IPS DF 19.7 (cell line): ENCODE results near the gene OAS1.
"Not testable (repeated sequence)": the region's sequence is repeated elsewhere in the genome, so short reads cannot be mapped to it uniquely, and the experiment has no call there.

Experiments used
- DNase-seq: peaks from one replicate; pipeline ENCODE4 v3.0.0-alpha.2; 2013; ENCODE audit warnings: low read depth, low spot score

OAS1 gene

DNA sequence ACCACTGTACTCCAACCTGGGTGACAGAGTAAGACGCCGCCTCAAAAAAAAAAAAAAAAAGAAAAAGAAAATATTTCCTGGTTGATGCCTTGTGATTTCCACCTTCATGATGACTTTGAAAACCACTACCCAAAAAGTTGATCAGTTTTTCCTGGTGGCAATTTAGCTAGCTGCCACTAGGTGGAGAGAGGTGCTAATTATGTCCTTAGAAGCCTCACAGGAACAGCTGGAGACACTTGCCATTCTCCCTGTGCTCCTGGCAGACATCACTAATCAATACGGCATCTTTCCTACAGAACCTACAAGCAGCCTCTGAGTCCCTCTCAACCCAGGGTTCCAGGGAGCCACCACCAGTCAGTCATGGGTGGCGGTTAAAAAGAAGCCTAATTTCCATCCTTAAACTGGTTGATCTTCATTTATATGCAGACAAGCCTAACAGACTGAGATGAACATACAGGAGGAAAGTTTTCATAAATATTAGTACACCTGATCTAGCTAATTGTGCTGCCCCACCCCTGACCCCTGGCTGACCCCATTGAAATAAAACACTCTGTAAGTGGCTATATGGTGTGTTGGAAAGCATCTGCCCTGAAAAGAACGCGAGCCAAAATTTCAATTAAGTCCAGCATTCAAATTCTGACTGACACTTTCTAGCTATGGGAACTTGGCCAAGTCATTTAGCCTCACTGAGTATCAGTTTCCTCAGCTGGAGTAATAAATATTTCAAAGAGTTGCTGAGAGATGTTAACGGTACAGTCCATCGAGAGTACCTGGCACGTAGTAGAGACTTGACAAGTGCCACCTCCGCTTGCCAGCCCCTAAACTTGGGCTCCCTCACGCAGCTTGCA, 6.2 kb upstream of the OAS1 start:
- DNase-seq = peak; percentile 82

DNA sequence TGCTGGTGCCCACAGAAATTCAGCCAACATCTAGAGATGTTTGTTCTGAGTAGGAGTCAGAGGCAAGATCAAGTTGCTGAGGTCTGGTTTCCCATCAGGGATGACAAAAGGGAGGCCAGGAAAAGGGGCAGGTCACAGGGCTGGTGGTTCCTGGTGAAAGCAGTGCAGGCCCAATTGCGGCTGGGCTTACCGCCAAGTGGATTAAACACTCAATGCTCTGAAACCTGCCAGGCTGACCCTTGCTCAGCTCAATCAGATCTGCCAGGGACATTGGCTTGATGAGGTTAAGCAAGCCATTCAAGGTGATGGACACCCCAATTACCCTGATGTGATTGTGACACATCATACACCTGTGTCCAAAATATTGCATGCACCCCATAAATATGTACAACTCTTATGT, 5.5 kb upstream of the OAS1 start:
- no peak for DNase-seq

DNA sequence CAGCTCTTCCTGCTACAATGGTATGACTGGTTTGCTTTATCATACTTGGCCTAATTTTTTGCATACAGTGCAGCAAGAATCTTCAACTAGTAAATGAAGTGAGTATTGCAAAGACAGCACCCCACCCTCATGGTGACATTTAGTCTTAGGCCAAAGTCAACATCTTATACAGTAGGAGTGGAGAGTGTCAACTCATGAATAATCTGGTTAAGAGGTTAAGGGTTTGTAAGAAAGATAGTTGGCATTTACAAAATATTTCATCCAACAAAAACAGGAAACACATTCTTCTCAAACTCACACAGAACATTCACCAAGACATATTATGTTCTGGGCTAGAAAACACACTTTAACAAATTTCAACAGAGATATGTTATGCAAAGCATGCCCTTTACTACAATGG, 2.2 kb upstream of the OAS1 start:
- no peak for DNase-seq

DNA sequence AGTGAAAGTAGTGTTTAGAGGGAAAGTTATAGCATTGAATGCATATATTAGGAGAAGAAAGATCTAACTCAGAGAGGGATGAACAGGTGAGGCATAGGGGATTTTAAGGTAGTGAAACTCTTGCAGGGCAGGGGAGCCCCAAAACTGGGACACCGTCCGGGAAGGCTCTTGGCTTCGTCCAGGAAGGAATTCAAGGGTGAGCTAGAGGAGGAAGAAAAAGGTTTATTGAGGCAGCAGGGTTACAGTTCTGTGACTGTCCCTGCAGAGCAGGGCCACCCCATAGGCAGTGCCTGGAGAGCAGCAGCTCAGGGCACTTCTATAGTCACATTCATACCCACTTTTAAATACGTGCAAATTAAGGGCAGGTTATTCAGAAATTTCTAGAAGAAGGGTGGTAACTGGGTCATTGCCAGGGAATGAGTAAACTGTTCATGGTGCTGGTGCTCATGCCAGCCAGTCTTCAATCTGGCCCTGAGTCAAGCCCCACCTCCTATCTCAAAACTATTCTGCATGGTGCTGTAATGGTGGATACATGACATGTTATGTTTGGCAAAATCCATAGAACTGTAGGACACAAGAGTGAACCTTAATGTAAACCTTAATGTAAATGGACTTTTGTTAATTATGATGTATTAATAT, 1.2 kb upstream of the OAS1 start:
- no peak for DNase-seq

DNA sequence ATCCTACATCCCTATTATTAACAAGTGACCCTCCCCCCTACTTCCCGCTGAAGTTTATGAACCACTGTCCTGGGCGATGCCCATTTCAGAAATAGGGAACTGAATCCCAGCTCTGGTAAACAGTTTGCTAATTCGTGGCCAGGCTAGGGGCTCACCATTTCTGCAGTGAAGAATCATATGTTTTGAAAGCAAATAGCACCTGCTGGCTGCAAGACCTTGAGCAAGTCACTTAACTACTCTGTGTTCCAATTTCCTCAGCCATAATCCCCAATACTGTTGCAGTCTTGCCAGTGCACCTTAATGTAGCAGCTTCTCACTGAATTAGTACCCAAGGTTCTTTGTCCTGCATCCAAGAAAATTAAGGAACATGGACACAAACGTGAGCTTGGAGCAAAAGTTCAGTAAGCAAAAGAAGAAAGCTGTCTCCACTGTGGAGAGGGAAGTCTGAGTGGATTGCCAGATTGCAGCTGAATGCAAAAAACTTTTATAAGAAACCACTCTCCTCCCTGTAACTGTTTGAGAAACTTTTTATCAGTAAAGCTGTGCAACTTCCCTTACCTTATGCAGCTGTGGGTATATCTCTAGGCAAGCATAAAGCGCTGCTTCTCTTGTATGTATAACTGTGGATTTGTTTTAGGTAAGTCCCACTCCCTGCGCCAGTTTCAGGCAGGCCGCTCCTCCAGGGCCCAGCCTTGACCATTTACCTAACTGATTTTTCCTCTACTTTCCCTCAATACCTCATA, 824 bp downstream of the OAS1 start:
- DNase-seq = no peak

DNA sequence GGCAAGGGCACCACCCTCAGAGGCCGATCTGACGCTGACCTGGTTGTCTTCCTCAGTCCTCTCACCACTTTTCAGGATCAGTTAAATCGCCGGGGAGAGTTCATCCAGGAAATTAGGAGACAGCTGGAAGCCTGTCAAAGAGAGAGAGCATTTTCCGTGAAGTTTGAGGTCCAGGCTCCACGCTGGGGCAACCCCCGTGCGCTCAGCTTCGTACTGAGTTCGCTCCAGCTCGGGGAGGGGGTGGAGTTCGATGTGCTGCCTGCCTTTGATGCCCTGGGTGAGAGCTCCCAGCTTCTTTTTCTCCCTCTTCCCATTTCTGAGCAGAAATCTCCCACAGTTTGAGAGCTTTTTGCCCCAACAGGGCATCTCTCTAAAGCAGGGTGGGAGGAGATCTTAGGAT, 1.8 kb downstream of the OAS1 start:
- no peak for DNase-seq

DNA sequence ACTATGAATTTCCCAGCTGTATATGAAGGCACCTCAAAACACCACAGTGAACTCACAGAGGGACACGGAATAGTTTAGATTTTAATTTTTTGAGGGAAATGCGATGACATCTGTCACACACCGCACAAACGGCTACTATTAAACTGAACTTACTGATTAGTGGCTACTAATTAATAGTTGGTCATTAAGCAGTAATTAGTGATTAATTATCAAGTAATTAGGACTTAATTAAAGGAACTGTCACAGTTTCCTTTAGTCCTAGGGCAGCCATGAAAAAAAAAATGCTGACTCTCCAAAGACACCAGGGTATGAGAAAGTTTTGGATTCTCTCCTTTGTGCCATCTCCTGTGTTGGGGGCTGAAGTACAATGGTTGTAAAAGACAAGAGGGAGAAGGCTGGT, 2.9 kb downstream of the OAS1 start:
- no peak for DNase-seq

DNA sequence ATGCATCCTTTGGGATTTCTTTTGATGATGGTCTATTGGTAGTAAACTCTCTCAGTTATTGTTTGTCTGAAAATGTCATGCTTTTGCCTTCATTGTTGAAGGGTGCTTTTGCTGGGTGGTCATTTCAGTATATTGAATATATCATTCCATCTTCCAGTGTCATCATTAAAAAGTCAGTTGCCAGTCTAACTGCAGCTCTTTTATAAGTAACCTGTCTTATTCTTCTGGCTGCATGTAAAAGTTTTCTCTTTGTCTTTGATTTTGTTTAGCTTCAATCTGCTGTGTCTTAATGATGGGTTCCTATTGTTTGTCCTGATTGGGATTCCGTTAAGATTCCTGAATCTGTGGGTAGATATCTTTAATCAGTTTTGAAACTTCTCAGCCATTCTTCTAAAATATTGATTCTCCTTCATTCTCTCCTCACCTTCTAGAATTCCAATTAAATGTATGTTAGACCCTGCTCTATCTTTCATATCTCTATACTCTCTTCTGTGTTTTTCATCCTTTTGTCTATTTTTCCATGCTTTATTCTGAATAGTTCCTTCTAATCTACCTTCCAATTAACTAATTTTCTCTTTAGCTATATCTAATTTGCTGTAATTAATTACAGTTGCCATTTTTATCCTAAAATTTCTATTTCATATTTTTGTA, 6.4 kb downstream of the OAS1 start:
- no peak for DNase-seq

DNA sequence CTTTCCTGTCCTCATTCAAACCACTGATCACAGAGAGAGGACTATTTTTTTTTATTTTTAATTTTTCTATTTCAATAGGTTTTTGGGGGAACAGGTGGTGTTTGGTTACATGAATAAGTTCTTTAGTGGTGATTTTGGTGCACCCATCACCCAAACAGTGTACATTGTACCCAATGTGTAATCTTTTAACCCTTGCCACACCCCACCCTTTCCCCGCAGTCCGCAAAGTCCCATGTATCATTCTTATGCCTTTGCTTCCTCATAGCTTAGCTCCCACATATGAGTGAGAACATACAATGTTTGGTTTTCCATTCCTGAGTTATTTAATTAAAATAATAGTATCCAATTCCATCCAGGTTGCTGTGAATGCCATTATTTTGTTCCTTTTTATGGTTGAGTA, 7.1 kb downstream of the OAS1 start:
- DNase-seq = not testable (repeated sequence)

DNA sequence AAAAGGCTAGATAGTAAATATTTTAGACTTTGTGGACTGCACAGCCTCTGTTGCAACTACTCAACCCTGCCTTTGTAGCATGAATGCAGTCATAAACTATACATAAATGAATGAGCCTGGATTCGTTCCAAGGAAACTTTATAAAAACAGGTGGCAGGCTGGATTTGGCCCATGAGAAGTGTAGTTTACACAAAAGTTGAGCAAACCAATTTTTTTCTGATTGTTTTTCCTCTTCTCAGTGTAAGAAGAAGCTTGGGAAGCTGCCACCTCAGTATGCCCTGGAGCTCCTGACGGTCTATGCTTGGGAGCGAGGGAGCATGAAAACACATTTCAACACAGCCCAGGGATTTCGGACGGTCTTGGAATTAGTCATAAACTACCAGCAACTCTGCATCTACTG, 9.5 kb downstream of the OAS1 start:
- no peak for DNase-seq

DNA sequence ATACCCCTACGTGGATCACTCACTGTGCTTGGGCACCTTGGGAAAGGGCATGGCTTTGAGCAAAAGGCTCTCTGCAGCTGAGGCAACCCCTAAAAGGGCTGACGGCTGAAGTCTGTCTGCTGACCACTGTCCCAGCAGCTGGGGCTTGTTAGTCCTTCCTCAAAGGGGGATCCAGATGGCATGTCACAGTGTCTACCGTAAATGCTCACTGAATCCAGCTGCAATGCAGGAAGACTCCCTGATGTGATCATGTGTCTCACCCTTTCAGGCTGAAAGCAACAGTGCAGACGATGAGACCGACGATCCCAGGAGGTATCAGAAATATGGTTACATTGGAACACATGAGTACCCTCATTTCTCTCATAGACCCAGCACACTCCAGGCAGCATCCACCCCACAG, 12.4 kb downstream of the OAS1 start:
- DNase-seq = no peak

DNA sequence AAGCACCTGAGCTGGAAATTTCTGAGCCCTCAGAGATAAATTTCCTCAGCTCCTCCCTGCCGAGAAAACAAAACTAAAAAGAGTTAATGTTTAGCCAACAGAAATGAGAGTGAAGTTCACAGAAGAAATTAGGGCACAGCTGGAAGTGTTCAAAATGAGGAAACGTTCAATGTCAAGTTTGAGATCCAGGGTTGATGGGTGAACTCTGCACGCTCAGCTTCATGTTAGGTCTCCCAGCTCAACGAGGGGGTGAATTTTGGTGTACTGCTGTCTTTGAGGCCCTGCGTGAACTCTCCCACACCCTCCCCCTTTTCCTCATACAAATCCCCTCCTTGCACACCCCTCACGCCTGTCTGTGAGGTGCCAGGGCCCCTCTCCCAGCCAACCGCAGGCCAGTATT, 18.2 kb downstream of the OAS1 start:
- no peak for DNase-seq

DNA sequence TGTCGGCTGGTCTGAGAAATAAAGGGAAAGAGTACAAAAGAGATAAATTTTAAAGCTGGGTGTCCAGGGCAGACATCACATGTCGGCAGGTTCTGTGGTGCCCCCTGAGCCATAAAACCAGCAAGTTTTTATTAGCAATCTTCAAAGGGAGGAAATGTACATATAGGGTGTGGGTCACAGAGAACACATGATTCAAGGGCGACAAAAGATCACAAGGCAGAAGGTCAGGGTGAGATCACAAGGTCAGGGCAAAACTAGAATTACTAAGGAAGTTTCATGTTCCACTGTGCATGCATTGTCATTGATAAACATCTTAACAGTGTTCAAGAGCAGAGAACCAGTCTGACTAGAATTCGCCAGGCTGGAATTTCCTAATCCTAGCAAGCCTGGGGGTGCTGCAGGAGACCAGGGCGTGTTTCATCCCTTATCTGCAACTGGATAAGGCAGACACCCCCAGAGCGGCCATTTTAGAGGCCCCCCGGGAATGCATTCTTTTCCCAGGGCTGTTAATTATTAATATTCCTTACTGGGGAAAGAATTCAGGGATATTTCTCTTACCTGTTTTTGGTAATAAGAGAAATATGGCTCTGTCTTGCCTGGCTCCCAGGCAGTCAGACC, 19.8 kb downstream of the OAS1 start:
- not testable (repeated sequence) for DNase-seq

DNA sequence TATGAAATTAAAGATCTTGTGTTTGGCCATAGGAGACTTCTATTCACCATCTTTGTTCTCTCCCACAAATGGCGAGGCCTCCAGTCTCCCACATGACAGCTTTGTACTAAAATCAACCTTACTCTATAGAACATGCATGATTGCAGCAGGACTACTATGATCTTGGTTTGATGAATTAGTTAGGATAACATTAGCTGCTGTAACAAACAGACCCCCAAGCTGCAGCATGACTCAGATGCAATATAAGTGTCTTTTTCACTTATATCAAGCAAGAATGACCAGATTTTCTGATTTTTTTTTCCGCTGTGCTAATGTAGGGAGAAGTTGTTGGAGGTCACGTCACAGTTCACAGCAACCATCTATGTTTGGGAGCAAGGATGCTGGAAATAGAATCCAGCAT, 20.7 kb downstream of the OAS1 start:
- DNase-seq = no peak

DNA sequence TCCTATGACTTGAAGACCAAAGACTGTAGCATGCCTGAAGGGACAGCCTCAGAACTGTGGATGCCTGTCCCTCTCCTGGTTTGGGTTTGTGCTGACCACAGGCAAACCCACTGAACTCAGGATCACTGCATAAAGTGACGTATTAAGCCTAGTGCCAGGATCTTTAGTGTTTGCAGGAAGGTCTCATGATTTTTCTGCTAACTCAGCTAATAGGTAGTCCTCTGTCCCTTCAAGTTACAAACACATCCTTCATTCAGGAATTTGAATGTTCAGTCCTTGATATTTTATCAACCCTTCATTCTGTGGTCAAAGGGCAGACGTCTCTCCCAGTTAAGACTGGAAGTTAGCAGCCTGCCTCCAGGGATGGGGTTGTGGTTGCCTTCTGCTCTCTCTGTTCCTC, 21.2 kb downstream of the OAS1 start:
- no peak for DNase-seq

DNA sequence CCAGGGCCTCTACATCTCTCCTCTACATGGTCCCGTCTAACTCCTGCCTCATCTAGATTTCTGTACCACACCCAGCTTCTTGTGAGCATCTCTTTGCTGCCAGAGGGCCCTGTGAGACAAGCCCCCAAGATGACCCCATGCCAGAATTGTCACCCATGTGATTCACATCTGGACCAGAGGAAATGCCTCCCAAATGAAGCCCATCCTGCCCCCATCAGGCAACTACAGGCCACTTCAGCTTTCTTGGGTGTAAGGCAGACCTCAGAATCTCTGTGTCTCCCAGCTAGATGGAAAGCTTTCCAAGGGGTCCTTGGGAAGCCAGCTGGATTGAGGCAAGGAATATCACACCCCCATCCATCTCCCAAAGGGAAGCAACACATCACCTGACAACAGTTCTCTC, 22.2 kb downstream of the OAS1 start:
- DNase-seq = no peak

DNA sequence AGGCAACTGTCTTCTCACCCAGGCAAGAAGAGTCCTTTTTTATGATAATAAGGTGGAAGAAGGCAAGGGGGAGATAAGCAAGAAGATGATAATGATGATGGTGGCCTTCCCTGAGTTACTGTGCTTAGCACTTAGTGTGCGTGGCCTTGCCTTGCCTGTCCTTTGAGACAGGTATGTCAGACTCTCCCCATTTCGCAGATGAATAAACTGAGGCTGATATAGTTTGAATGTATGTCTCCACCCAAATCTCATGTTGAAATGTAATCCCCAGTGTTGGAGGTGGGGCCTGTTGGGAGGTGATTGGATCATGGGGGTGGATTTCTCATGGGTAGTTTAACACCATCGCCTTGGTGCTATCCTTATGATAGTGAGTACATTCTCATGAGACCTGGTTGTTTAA, 23.0 kb downstream of the OAS1 start:
- DNase-seq = no peak

DNA sequence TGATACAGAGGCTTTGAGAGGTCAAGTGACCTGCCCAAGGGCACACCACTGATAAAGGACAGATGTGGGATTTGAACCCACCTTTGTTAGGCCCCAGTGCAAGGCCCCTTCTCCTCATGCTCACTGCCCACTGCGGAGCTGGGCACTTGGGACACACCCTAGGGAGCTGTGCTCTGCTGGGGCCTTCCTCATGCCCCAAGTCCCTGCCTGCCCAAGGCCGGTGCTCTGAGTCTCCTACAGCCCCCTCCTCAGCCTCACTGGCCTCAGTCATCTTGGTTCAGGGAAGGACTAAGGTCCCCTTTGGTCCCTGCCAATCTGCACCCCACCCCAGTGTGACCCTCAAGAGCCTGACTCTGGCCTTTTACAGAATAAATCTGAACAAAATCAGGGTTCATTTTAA, 23.6 kb downstream of the OAS1 start:
- no peak for DNase-seq

DNA sequence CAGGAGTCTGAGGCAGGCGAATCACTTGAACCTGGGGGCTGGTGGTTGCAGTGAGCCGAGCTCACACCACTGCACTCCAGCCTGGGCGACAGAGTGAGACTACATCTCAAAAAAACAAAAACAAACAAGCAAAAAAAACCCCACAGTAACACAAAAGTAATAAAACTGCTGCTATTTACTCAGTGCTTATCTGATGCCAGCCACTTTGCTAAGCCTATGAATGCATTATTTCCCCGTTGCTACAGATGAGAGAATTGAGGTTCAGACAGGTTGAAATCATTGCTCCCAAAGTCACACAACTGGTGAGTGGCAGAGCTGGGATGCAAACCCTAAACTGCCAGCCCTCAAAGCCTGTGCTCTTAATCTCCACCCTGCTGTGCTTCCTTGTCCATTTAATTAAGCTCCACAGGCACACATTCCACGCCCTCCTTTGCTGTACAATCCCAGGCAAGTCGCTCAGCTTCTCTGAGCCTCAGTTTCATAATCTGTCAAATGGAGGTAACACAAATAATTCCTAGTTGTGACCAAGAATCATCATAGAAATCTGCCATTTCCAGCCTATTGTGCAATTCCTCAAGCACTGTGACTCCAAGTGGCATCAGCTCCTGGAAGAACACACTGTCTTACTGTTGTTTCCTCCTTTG, 25.8 kb downstream of the OAS1 start:
- DNase-seq = peak; percentile 17

DNA sequence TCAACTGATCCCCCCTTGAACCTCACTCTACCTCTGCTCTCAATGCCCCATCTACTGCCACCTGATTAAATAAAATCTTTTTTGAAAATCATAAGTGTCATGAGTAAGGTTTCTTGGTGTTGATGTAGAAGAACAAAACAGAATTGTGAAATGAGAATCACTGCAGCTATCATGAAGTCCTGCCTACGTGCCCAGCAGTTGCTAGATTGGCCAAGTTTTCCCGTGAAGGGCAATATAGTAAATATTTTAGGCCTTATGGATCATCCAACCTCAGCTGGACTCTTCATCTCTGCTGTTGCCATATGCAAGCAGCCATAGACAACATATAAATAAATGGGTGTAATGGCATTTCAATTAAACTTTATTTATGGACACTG, 26.4 kb downstream of the OAS1 start:
- no peak for DNase-seq

DNA sequence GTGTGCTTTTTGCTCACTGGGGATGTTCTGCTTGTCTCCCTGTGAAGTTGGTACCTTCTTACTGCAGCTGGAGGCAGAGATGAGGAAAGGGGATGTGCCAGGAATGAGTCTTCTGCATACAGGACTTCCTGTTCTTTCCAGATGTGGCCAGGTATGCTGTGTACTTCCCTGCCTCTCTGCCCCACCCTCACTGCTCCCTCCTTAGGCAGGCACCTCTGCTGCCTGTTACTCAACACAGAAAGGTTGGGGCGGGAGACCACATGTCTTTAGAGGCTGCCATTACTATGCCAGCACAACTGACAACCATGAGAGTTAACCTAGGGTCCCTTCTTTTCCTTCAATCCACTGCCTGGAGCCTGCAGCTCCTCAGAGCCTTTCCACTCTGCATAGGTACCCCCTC, 29.5 kb downstream of the OAS1 start:
- no peak for DNase-seq
